ENCODE results near the gene AMBRA1. TPM values are rescaled to one million over a fixed set of nuclear protein-coding genes. Genes with fewer than 3 reads are reported as not detected.

Gene AMBRA1
- total RNA-seq, 2 donors from 2014 or later: 47.3 to 52.2 TPM

- Mint-ChIP-seq H3K4me3 (no peak overlapping the region), H3K27me3 (no peaks in the 10 kb centered on the region), H3K27ac (no peak overlapping the region), H3K4me1 (peaks cover 12% of the 10 kb centered on the region), H3K36me3 (ENCODE audit: low read depth) (peaks cover 2% of the 10 kb centered on the region)
- no peak for DNase-seq
- no peak for ATAC-seq
- no peaks in the 10 kb centered on the region for H3K9me3 ChIP-seq (ENCODE audit: control insufficient read depth, low read length, poor library complexity, severe bottlenecking)
Observed at GRCh38 chr11:46631676-46632075, 37.9 kb upstream of the AMBRA1 start.

GRCh38 chr11:46630237-46630636, 36.4 kb upstream of the AMBRA1 start:
- no peak overlapping the region for H3K4me3 Mint-ChIP-seq
- ATAC-seq (no peak), DNase-seq (no peak)
- H3K27ac Mint-ChIP-seq: no peak overlapping the region
- no peaks in the 10 kb centered on the region for H3K9me3 ChIP-seq (ENCODE audit: control insufficient read depth, low read length, poor library complexity, severe bottlenecking)
- H3K36me3 Mint-ChIP-seq (ENCODE audit: low read depth): peaks cover 5% of the 10 kb centered on the region
- H3K4me1 Mint-ChIP-seq: peaks cover 13% of the 10 kb centered on the region
- H3K27me3 Mint-ChIP-seq: no peaks in the 10 kb centered on the region

GRCh38 chr11:46628961-46629360, 35.1 kb upstream of the AMBRA1 start:
- ATAC-seq (no peak), DNase-seq (no peak)
- Mint-ChIP-seq H3K36me3 (ENCODE audit: low read depth) (peaks cover 5% of the 10 kb centered on the region), H3K4me3 (no peak overlapping the region), H3K4me1 (peaks cover 16% of the 10 kb centered on the region), H3K27me3 (no peaks in the 10 kb centered on the region), H3K27ac (no peak overlapping the region)
- H3K9me3 ChIP-seq (ENCODE audit: control insufficient read depth, low read length, poor library complexity, severe bottlenecking): no peaks in the 10 kb centered on the region

- no peaks in the 10 kb centered on the region for H3K9me3 ChIP-seq (ENCODE audit: control insufficient read depth, low read length, poor library complexity, severe bottlenecking)
- DNase-seq (no peak), ATAC-seq (no peak)
- H3K27ac Mint-ChIP-seq: peak overlapping the region; percentile 14
- peaks cover 22% of the 10 kb centered on the region for H3K4me1 Mint-ChIP-seq
- peaks cover 3% of the 10 kb centered on the region for H3K36me3 Mint-ChIP-seq (ENCODE audit: low read depth)
- no peaks in the 10 kb centered on the region for H3K27me3 Mint-ChIP-seq
- H3K4me3 Mint-ChIP-seq: no peak overlapping the region
Observed at GRCh38 chr11:46625406-46625805, 31.6 kb upstream of the AMBRA1 start.

GRCh38 chr11:46618837-46619236, 25.0 kb upstream of the AMBRA1 start:
- Mint-ChIP-seq H3K36me3 (ENCODE audit: low read depth) (no peaks in the 10 kb centered on the region), H3K4me3 (peak overlapping the region; percentile 96), H3K27me3 (no peaks in the 10 kb centered on the region), H3K4me1 (peaks cover 32% of the 10 kb centered on the region), H3K27ac (peak overlapping the region; percentile 97)
- DNase-seq (no peak), ATAC-seq (no peak)
- H3K9me3 ChIP-seq (ENCODE audit: control insufficient read depth, low read length, poor library complexity, severe bottlenecking): no peaks in the 10 kb centered on the region

- DNase-seq (no peak), ATAC-seq (no peak)
- H3K9me3 ChIP-seq (ENCODE audit: control insufficient read depth, low read length, poor library complexity, severe bottlenecking): no peaks in the 10 kb centered on the region
- Mint-ChIP-seq H3K36me3 (ENCODE audit: low read depth) (no peaks in the 10 kb centered on the region), H3K27ac (peak overlapping the region; percentile 97), H3K27me3 (no peaks in the 10 kb centered on the region), H3K4me1 (peaks cover 32% of the 10 kb centered on the region), H3K4me3 (peak overlapping the region; percentile 96)
Observed at GRCh38 chr11:46617972-46618314, 24.1 kb upstream of the AMBRA1 start.

- no peaks in the 10 kb centered on the region for H3K36me3 Mint-ChIP-seq (ENCODE audit: low read depth)
- peak; percentile 86 to 90 (median 89) for DNase-seq
- H3K9me3 ChIP-seq (ENCODE audit: control insufficient read depth, low read length, poor library complexity, severe bottlenecking): no peaks in the 10 kb centered on the region
- peaks cover 32% of the 10 kb centered on the region for H3K4me1 Mint-ChIP-seq
- peak; percentile 92 for ATAC-seq
- H3K27ac Mint-ChIP-seq: peak within 1 kb of the TSS; percentile 97
- no peaks in the 10 kb centered on the region for H3K27me3 Mint-ChIP-seq
- peak within 1 kb of the TSS; percentile 96 for H3K4me3 Mint-ChIP-seq
Observed at GRCh38 chr11:46617134-46617971, 23.5 kb upstream of the AMBRA1 start, which contains the start of the genes ATG13 and HARBI1. ATG13 (plus strand) TSS chr11:46617553; CDS start chr11:46644292, 26,739 bp downstream. HARBI1 (minus strand) TSS chr11:46617227; CDS start chr11:46616237, 990 bp downstream.

- Mint-ChIP-seq H3K27me3 (no peaks in the 10 kb centered on the region), H3K36me3 (ENCODE audit: low read depth) (no peaks in the 10 kb centered on the region), H3K27ac (peak overlapping the region; percentile 97), H3K4me3 (peak overlapping the region; percentile 96), H3K4me1 (peaks cover 31% of the 10 kb centered on the region)
- DNase-seq: no peak
- H3K9me3 ChIP-seq (ENCODE audit: control insufficient read depth, low read length, poor library complexity, severe bottlenecking): no peaks in the 10 kb centered on the region
- ATAC-seq: peak; percentile 43
Observed at GRCh38 chr11:46616551-46617133, 22.8 kb upstream of the AMBRA1 start.

- no peaks in the 10 kb centered on the region for H3K27me3 Mint-ChIP-seq
Observed at GRCh38 chr11:46615756-46616155, 21.9 kb upstream of the AMBRA1 start.

GRCh38 chr11:46612326-46612725, 18.5 kb upstream of the AMBRA1 start:
- ATAC-seq: no peak
- no peak overlapping the region for H3K27ac Mint-ChIP-seq

More at GRCh38 chr11:46615756-46616155, 21.9 kb upstream of the AMBRA1 start:
- ATAC-seq: no peak
- Mint-ChIP-seq H3K27ac (no peak overlapping the region), H3K36me3 (ENCODE audit: low read depth) (no peaks in the 10 kb centered on the region), H3K4me3 (peak overlapping the region; percentile 96), H3K4me1 (peaks cover 25% of the 10 kb centered on the region)
- DNase-seq: no peak
- H3K9me3 ChIP-seq (ENCODE audit: control insufficient read depth, low read length, poor library complexity, severe bottlenecking): no peaks in the 10 kb centered on the region

GRCh38 chr11:46611526-46612304, 17.9 kb upstream of the AMBRA1 start:
- Mint-ChIP-seq H3K4me3 (no peak overlapping the region), H3K4me1 (peaks cover 10% of the 10 kb centered on the region), H3K27ac (no peak overlapping the region), H3K27me3 (no peaks in the 10 kb centered on the region), H3K36me3 (ENCODE audit: low read depth) (no peaks in the 10 kb centered on the region)
- ATAC-seq (no peak), DNase-seq (no peak)
- H3K9me3 ChIP-seq (ENCODE audit: control insufficient read depth, low read length, poor library complexity, severe bottlenecking): no peaks in the 10 kb centered on the region

More at GRCh38 chr11:46612326-46612725, 18.5 kb upstream of the AMBRA1 start:
- Mint-ChIP-seq H3K4me3 (no peak overlapping the region), H3K27me3 (no peaks in the 10 kb centered on the region), H3K36me3 (ENCODE audit: low read depth) (no peaks in the 10 kb centered on the region), H3K4me1 (peaks cover 12% of the 10 kb centered on the region)
- H3K9me3 ChIP-seq (ENCODE audit: control insufficient read depth, low read length, poor library complexity, severe bottlenecking): no peaks in the 10 kb centered on the region
- no peak for DNase-seq

- ATAC-seq (no peak), DNase-seq (no peak)
- Mint-ChIP-seq H3K36me3 (ENCODE audit: low read depth) (no peaks in the 10 kb centered on the region), H3K27ac (no peak overlapping the region), H3K4me1 (peaks cover 3% of the 10 kb centered on the region), H3K4me3 (no peak overlapping the region), H3K27me3 (no peaks in the 10 kb centered on the region)
- no peaks in the 10 kb centered on the region for H3K9me3 ChIP-seq (ENCODE audit: control insufficient read depth, low read length, poor library complexity, severe bottlenecking)
Observed at GRCh38 chr11:46609386-46609785, 15.6 kb upstream of the AMBRA1 start.

GRCh38 chr11:46607516-46607915, 13.7 kb upstream of the AMBRA1 start:
- H3K9me3 ChIP-seq (ENCODE audit: control insufficient read depth, low read length, poor library complexity, severe bottlenecking): no peaks in the 10 kb centered on the region
- Mint-ChIP-seq H3K4me1 (peaks cover 3% of the 10 kb centered on the region), H3K36me3 (ENCODE audit: low read depth) (no peaks in the 10 kb centered on the region), H3K27ac (no peak overlapping the region), H3K27me3 (no peaks in the 10 kb centered on the region), H3K4me3 (no peak overlapping the region)
- DNase-seq (no peak), ATAC-seq (no peak)
